NCI-H345 treated with DMSO at 0.1 percent for 48 hours (cell line): ENCODE measurements around the gene PSMG4.

Experiments
- DNase-seq: peaks from one replicate; lab custom pipeline; 2025; ENCODE audit not compliant: unreplicated experiment; lab: John Stamatoyannopoulos, UW

PSMG4 gene

GRCh38 chr6:3288711-3289663 is 30.2 kb downstream of the PSMG4 start:
- no peak for DNase-seq

GRCh38 chr6:3289664-3290055 is 30.9 kb downstream of the PSMG4 start:
- DNase-seq: no peak

- DNase-seq: no peak
These were observed 31.6 kb downstream of the PSMG4 start for GRCh38 chr6:3290149-3290930.

- DNase-seq: no peak
These were observed 32.1 kb downstream of the PSMG4 start for GRCh38 chr6:3290931-3291211.

- DNase-seq: no peak
These were observed 32.6 kb downstream of the PSMG4 start for GRCh38 chr6:3291346-3291745.

- DNase-seq: no peak
These were observed 33.2 kb downstream of the PSMG4 start for GRCh38 chr6:3291987-3292386.

- no peak for DNase-seq
These were observed 33.9 kb downstream of the PSMG4 start for GRCh38 chr6:3292431-3293197.

GRCh38 chr6:3293271-3294155 is 34.8 kb downstream of the PSMG4 start:
- DNase-seq: no peak

- DNase-seq: no peak
These were observed 35.6 kb downstream of the PSMG4 start for GRCh38 chr6:3294396-3294795.

- DNase-seq: no peak
These were observed 36.4 kb downstream of the PSMG4 start for GRCh38 chr6:3294921-3295871.

- no peak for DNase-seq
These were observed 37.3 kb downstream of the PSMG4 start for GRCh38 chr6:3296078-3296477.

GRCh38 chr6:3296537-3296936 is 37.8 kb downstream of the PSMG4 start:
- DNase-seq: no peak

GRCh38 chr6:3297006-3297405 is 38.3 kb downstream of the PSMG4 start:
- DNase-seq: no peak

GRCh38 chr6:3297909-3298308 is 39.2 kb downstream of the PSMG4 start:
- no peak for DNase-seq

- no peak for DNase-seq
These were observed 40.5 kb downstream of the PSMG4 start for GRCh38 chr6:3299221-3299620.

- no peak for DNase-seq
These were observed 42.8 kb downstream of the PSMG4 start for GRCh38 chr6:3301506-3301905.

GRCh38 chr6:3303795-3304411 is 45.2 kb downstream of the PSMG4 start:
- no peak for DNase-seq

GRCh38 chr6:3304500-3305215 is 45.9 kb downstream of the PSMG4 start:
- DNase-seq: no peak
